Measurements from ENCODE around the gene PLA2G12B.

Gene PLA2G12B

GRCh38 chr10:72887043-72887442, 67.6 kb downstream of the PLA2G12B start:
- TF ChIP-seq FOXP2 (optimal IDR thresholded peaks at IDR 0.05; ENCODE audit: borderline replicate concordance, extremely low read depth, extremely low read length, insufficient read depth) (no peak), POLR2AphosphoS5 (IDR thresholded peaks at IDR 0.05; ENCODE audit: low read depth, low read length) (no peak)

- TF ChIP-seq SIN3A (IDR thresholded peaks at IDR 0.05; ENCODE audit: borderline replicate concordance, insufficient read depth, low read length) (no peak), FOXP2 (optimal IDR thresholded peaks at IDR 0.05; ENCODE audit: borderline replicate concordance, extremely low read depth, extremely low read length, insufficient read depth) (no peak), REST (IDR thresholded peaks at IDR 0.05; ENCODE audit: insufficient read depth in 1 of 2, low read depth in 2 of 2, low read length in 2 of 2) (no peak), TAF1 (IDR thresholded peaks at IDR 0.05; ENCODE audit: borderline replicate concordance, insufficient read depth, low read length) (no peak), POLR2AphosphoS5 (IDR thresholded peaks at IDR 0.05; ENCODE audit: low read depth, low read length) (no peak)
Observed at GRCh38 chr10:72886621-72887020, 68.0 kb downstream of the PLA2G12B start.

- no peak for TF ChIP-seq FOXP2 (optimal IDR thresholded peaks at IDR 0.05; ENCODE audit: borderline replicate concordance, extremely low read depth, extremely low read length, insufficient read depth)
- TF ChIP-seq POLR2AphosphoS5 (IDR thresholded peaks at IDR 0.05; ENCODE audit: low read depth, low read length), result no peak
- no peak for TF ChIP-seq TAF1 (IDR thresholded peaks at IDR 0.05; ENCODE audit: borderline replicate concordance, insufficient read depth, low read length)
- no peak for TF ChIP-seq SIN3A (IDR thresholded peaks at IDR 0.05; ENCODE audit: borderline replicate concordance, insufficient read depth, low read length)
- no peak for TF ChIP-seq REST (IDR thresholded peaks at IDR 0.05; ENCODE audit: insufficient read depth in 1 of 2, low read depth in 2 of 2, low read length in 2 of 2)
Observed at GRCh38 chr10:72885953-72886352, 68.7 kb downstream of the PLA2G12B start.
